NCI-H2029 (cell line): ENCODE results near the gene ECI1.

Experiments used
- DNase-seq: peaks from one replicate; lab custom pipeline; 2025; lab: John Stamatoyannopoulos, UW

ECI1 gene

DNA sequence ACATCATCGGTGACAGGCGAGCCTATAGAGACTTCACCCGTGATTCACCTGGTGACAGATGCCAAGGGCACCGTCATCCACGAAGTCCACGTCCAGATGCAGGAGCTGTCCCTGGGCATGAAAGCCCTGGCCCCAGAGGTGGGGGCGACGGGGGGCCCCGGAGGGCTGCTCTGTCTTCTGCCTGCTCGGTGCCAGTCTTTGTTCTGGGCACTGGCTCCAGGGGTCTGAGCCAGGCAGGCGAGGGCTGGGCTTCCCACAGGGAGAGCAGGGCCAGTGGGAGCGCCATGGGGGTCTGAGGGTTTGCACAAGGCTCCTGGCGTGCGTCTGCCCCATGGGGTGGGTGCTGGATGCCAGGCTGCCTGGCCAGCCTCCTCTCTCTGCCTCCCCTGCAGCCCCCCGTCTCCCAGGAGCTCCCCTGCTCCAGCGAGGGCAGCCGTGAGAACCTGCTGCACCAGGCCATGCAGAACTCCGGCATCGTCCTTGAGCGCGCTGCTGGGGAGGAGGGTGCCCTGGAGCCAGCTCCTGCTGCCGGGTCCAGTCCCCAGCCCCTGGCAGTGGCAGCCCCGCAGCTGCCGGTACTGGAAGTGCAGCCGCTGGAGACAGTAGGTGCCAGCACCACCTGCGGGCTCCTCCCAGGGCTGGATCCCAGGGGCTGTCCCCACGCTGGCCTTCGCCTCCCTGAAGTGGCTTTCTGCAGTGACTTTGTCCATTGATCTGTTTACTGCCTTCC, 18.2 kb downstream of the ECI1 start:
- no peak for DNase-seq

DNA sequence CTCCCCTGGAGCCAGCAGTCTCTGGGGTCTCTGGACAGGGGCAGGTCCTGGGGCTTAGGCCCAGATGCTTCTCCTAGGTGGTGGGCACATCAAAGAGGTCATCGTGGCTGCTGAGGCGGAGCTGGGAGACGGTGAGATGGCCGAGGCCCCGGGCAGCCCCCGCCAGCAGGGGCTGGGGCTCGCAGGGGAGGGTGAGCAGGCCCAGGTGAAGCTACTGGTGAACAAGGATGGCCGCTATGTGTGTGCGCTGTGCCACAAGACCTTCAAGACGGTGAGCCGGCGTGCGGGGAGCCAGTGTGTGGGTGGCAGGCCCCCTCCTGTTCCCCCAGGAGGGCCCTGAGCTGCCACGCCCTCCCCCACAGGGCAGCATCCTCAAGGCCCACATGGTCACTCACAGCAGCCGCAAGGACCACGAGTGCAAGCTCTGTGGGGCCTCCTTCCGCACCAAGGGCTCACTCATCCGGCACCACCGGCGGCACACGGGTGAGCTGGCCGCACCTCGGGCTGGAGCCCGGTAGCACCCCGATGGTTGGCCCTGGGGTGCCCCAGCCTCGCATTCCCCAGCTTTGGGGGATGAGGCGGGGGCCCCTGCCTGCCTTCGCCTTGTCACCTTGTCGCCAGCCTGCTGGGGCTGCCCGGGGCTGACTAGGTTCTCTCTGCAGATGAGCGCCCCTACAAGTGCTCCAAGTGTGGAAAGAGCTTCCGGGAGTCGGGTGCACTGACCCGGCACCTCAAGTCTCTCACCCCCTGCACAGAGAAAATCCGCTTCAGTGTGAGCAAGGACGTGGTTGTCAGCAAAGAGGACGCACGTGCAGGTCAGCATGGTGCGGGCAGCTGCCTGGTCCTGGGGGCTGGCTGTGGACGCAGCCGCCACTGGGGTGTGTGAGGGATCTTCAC, 19.0 kb downstream of the ECI1 start:
- no peak for DNase-seq

DNA sequence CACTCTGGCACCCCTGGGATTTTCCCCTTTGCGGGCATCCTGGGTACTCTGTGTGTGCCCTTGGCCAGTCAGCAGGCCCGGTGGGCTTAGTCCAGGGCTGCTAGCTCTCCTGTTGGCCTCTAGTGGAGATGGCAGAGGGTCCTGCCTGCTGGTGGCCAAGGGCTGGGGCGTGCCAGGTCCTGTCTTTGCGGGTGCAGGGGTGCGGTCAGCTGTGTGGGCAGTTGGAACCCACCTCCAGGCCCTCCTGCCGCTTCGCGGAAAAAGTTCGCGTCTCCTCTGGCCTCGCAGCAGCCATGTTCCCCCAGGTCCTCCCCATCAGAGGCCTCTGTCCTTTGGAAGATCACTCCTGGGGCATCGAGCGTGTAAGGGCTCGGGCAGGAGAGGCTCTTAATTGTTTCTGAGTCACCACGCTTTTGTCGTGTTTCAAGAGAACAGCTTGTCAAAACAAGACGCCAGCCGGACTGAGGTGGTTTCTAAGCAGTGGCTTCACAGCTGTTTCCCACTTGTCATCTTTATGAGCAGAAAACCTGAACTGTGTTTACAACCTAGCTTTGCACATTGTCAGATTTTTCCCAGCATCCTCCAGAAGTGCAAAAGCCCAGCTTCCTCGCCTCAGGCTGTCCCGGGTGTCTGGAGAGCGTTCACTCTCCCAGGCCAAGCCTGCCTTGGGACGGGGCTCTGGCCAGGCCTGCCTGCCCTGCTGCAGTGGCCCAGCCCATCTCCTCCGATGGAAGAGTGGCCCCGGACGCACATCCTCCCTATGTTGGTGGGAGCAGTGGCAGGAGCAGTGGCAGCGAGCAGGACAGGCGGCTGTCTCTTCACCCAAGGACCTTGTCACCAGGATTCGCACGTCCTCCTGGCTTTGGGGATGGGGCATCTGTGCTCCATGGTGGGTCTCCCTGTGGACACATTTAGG, 20.1 kb downstream of the ECI1 start:
- DNase-seq: peak; percentile 51

DNA sequence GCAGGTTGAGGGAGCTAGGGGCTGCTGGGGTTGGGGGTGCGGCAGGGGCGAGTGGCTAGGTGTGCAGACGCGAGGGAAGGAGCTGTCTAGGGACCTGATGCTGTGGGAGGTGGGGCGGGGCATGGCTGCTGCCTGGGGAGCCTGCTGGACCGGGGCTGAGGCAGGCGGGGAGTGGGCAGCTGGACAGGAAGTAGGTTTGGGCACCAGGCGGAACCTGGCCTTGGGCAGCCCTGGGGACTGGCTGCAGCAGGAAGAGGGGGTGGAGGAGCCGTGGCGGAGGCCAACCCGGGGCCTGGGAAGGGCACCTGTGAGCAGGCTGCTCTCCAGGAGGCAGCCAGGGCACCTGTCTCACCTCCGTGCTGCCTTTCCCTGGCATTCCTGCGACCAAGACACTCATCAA, 21.0 kb downstream of the ECI1 start:
- no peak for DNase-seq

DNA sequence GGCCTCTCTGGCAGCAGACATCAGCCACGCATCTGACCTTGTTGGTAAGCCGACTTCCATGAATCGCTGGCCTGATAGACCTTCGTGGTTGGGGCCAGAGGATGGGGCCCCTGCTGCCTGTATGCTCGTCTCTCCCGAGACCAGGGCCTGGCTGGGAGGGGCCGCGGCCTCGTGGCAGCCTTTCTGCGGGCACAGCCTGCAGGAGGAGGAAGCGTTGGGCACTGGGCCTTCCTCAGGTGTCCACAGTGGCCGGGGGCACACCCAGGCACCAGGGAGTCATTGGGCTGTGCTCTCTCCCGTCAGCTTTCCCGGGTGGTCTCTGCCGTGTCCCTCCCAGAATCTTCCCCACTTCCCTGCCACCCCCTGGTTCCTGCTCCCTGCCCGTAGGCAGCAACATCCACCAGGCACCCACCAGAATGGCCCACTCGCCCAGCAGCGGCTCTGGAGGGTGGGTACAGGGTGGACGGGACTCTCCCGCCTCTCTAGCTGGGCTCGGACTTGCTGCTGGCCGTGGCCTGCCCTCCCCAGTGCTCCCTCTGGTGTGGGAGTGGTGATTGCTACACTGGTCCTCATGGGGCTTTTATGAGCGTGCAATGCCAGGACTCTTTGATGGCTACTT, 21.6 kb downstream of the ECI1 start:
- DNase-seq: no peak

DNA sequence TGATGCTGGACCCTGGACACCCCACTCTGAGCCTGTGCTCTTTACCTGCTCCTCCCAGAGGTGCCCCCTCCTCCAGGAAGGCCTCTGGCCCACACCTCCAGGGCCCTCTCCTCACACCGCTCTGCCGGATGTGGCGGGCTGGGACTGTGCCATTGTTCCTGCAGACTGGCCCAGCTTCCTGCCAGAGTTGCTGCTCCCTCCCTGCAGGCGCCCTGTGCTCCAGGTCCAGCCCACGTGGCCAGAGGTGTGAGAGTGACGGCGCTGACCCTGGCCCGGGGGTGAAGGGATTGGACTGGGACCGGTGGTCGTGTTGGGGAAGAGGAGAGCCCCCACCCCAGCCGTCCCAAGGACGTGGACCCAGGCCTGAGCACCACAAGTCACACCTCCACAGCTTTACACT, 22.3 kb downstream of the ECI1 start:
- DNase-seq: no peak

DNA sequence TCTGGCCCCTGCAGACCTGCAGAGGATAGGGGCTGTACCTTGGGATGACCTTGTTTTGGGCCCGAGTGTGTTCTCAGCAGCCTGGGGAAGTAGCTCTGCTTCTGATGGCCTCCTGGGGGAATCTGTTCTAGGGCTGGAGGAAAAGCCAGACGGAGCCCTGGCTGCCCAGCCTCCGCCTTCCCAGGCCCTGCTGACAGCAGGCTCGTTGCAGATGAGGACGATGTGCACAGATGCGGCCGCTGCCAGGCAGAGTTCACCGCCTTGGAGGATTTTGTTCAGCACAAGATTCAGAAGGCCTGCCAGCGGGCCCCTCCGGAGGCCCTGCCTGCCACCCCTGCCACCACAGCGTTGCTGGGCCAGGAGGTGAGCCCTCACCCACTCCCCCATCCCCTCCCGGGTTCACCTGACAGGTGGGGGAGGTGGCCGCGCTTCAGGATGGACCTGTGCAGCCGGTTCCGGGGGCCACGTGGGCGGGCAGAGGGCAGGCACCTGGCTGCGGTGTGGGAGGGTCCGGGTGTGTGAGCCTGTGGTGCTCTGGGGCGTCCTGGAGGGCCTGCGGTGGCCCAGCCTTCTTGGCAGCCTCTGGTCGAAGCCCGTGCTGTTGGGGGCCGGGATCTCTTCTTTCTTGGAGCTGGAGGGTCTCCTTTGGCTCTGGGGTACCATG, 23.1 kb downstream of the ECI1 start:
- no peak for DNase-seq

DNA sequence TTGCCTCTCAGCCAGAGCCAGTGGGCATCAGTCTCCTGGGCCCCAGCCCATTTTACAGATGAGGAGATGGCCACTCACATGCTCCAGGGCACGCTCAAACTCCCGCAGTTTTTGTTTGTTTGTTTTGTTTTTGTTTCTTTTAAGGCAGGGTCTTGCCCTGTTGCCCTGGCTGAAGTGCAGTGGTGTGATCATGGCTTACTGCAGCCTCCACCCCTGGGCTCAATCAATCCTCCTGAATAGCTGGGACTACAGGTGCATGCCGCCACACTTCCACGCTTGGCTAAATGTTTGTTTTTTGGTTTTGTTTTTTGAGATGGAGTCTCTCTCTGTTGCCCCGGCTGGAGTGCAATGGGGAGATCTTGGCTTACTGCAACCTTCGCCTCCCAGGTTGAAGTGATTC, 24.5 kb downstream of the ECI1 start:
- DNase-seq: no peak

DNA sequence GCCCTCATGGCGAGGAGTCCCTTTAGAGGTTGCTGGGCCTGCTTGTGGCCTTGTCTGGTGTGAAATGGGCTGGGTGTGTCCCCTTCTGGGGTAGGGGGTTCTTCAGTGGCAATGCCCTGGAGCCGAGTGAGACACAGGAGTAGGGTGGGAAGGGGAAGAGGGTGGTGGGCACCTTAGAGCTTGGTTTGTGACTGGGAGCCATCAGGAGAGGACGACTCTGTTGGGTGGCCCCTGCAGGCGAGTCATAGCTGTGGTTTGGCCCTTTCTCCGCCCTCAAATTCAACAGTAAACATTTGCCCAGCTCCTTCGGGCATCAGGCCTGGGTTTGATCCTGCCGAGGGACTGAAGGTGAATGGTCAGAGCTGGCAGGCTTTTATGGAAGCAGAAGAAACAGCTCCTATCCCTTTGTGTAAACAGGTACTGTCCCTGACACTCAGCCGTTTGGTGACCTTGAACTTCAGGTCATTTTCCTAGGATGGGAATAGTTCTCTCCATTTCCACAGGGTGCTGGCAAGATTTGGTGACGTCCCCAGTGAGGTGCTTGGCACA, 25.1 kb downstream of the ECI1 start:
- no peak for DNase-seq

DNA sequence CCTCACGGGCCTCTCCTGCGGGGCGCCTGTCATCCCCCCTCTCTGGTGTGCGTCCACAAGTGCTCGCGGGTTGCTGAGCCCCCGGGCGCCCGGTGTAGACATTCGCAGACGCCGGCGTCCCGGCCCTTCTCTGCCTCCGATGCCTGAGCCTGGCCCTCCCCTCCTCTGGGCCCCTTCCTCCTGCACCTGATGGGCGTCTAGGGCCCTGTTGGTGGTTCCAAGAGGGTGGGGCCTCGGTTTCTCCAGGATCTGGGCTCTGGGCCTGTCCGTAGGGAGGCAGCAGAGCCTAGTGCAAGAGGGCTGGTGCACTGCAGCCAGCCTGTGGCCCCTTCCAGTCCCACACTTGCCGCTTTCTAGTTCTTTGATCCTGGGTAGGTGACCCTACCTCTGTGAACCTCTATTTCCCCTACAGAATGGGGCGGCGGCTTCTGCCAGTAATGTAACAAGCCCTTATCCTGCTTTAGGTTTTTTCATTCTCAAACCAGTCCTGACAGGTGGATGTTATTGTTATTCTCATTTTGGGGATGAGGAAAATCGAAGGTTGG, 27.4 kb downstream of the ECI1 start:
- peak; percentile 34 for DNase-seq

DNA sequence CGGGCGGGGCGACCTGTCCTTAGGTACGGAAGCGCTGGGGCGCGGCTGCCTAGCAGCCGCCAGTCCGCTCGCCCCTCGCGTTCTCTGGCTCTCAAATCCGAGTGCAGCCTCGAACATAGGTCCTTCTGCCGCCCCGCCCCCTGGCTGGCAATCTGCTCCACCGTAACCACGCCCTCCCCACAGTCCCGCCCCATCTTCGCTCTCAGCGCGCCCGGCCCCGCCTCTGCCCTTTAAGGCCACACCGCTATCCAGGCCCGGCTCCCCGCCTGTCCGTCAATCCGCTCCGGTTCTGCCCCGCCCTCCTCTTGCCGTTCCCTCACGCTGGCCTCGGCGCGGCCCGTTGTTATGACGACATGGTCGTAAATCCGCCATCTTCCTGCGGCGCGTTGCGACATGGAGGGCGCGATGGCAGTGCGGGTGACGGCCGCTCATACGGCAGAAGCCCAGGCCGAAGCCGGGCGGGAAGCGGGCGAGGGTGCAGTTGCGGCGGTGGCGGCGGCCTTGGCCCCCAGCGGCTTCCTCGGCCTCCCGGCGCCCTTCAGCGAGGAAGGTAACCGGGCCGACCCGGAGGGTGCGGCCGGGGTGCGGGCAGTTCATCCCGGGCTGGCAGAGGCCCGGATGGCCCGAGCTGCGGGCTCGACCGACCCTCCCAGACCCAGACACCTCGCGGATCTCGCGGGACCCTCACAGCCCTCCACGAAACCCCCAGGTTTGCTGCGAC, 28.0 kb downstream of the ECI1 start, which contains the start of gene E4F1:
E4F1 (plus strand) TSS at position 371 of the 721 bp plus-strand sequence; CDS start at position 394, 23 bp downstream.
- DNase-seq: peak; percentile 97

DNA sequence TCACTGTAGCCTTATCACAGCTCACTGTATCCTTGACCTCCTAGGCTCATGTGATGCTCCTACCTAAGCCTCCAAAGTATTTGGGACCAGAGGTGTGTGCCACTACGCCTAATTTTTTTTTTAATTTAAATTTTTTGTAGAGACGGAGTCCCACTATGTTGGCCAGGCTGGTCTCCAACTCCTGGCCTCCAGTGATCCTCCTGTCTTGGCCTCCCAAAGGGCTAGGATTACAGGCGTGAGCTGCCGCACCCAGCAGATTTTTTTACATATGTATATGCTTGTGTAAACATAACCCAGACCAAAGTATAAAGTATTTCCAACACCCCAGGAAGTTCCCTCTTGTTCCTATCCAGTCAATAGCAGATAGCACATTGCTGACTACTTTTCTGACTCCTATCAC, 35.1 kb downstream of the ECI1 start:
- no peak for DNase-seq

DNA sequence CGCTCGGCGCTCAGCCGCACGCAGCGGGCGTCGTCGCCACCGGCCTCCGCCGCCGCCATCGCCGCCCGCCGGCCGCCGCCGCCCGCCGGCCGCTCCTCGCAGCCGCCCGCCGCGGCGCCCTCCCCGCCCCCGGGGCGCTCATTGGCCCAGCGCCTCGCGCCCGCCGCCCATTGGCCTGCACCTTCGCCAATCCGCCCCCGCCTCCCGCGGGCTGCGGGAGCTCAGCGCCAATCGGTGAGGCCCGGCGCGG, 36.7 kb downstream of the ECI1 start, which contains the start of gene PGP:
PGP (minus strand) TSS at position 122 of the 250 bp plus-strand sequence; CDS start at position 59, 63 bp downstream.
- no peak for DNase-seq

DNA sequence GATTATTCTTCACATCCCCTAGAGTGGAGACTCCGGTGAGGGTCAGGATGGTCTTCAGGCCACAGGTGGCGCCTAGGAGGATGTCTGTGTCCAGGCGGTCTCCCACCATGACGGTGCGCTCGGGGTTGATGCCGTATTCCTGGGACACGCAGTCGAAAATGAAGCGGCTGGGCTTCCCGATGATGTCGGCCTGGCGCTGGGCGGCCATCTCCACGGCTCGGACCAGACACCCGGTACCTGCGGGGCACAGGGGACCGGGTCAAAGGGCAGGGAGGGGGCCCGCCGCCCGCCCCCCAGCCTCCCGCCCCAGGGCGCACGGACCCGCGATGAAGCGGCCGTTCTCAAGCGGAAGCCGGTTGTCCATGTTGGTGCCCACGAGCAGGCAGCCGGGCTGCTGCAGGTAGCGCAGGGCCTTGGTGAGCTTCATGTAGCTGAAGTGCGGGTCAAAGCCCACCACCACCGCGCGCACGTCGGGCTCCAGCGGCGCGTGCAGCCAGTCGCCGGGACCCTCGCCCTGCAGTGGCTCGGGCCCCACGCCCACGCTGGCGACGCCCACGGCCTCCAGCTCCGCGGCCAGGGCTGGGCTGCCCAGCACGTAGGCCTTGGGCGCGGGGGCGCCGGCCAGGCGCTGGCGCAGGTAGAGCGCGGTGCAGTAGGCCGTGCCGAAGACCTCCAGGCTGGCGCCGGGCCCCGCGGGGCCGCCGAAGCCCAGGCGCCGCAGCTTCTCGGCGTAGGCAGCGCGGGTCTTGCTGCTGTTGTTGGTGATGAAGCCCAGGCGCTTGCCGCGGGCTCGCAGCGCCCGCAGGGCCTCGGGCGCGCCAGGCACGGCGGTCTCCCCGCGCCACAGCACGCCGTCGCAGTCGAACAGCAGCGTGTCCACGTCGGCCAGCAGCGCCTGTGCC, 37.3 kb downstream of the ECI1 start:
- no peak for DNase-seq

DNA sequence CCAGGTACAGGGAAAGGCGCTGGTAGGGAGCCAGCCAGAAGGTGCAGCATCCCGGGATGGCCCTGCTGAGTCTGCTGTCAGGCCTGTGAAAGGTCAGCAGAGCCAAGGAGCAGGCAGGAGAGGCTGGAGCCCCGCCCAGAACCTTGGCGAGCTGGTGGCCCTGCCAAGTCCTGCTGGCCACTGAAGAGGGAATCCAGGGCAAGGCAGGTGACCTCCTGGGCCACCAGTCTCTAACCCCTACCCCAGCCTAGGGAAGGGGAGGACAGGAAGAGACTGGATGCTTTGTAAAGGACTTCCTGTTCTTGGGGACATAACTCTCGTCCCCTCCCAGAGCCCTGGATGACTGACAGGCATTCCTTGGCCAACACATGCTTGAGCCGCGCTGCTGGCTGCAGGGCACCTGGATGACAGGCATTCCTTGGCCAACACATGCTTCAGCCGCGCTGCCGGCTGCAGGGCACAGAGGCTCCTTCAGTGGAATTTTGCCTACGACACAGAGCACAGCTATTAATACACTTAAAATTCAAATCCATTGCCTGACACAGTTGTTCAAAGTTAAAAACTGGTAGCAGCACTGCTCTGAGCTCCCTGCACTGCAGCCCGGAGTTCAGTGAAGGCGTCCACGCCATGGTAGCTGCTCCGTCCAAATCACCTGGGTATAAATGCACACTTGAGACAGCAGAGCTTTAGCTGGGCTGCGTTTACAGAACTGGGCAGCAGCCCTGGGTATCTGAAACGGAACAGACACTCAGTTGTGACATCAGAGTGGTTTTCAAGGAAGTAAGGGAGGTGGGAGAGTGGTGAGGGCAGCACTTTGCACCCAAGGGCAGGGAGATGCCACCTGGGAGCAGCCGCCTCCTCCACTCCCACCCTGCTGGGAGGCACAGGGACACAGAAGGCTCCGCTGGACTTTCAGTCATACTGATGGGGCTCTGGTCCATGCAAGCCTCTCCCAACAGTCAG, 38.7 kb downstream of the ECI1 start:
- DNase-seq: no peak

DNA sequence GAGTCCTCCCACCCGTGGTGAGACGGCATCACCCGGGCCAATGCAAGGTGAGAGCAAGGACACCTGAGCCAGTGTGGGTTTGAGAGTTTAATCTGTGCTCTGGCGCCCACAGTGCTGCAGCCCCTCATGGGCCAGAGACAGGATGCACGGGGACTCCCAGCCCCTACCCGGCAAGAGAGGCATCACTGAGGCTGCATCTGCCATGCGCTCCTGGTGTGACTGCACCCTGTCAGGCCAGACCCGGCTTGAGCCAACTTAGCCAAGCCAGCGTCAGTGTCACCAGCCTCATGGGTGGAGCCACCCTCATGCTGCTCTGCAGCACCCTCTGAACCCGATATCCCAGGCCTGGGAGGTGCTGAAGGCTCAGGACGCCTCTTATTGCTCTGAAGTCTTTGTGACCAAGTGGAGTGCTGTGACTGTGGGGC, 39.5 kb downstream of the ECI1 start:
- no peak for DNase-seq
